K562 (cell line): ENCODE results near the gene PFN3.

ENCODE experiments used
- KLF16 ChIP-seq: IDR thresholded peaks from 2 replicates; pipeline ENCODE4 v1.6.1; 2016; ENCODE audit warnings: antibody characterized with exemption
- MTA3 ChIP-seq: fragments of 450-650 bp; formaldehyde crosslinking; IDR thresholded peaks from 2 replicates; pipeline ENCODE4 v1.6.1; 2017; ENCODE audit warnings: mild to moderate bottlenecking, borderline replicate concordance
- UBTF ChIP-seq, 2 experiments: IDR thresholded peaks; 2 replicates each; pipeline ENCODE4 v1.6.1; 2012; ENCODE audit warnings: improper control_type of control experiment in 2 of 2, low read depth in 2 of 2, low read length in 2 of 2, borderline replicate concordance in 1 of 2
- ZNF609 ChIP-seq: sonication (generic); formaldehyde crosslinking; IDR thresholded peaks from 2 replicates; pipeline ENCODE4 v1.8.1; 2023; ENCODE audit warnings: missing genetic modification reagents, mild to moderate bottlenecking, borderline replicate concordance
- TF ChIP-seq, protein P1 (sequence below): sonication (generic); formaldehyde crosslinking; IDR thresholded peaks from 2 replicates; pipeline ENCODE4 v1.8.0; 2022; ENCODE audit warnings: mild to moderate bottlenecking, missing genetic modification reagents

DNA sequence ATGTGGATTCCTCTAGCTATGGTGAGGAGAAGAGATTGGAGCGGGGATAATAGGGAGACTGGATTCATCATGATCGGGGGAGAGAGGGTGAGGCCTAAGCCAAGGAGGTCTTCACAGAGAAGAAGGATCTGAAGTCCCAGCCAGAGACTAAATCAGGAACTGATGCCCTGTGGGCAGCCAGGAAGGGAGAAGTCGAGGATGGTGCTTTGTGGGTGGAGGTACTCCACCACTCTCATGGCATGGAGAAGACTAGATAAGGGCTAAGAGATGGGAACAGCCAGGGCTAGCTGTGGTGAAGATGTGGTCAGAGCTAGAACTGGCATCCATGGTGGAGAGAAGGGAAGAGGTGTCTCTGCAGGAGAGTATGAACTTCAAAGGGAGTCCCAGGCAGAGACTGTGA, 45.8 kb downstream of the PFN3 start:
- no peak for TF ChIP-seq MTA3
- TF ChIP-seq KLF16, result no peak
- TF ChIP-seq UBTF (IDR thresholded peaks at IDR 0.05; ENCODE audit: borderline replicate concordance in 1 of 2, low read depth in 2 of 2, low read length in 2 of 2), result no peak
- no peak for TF ChIP-seq ZNF609 (CRISPR knock-in tag)
- TF ChIP-seq, protein P1, sequence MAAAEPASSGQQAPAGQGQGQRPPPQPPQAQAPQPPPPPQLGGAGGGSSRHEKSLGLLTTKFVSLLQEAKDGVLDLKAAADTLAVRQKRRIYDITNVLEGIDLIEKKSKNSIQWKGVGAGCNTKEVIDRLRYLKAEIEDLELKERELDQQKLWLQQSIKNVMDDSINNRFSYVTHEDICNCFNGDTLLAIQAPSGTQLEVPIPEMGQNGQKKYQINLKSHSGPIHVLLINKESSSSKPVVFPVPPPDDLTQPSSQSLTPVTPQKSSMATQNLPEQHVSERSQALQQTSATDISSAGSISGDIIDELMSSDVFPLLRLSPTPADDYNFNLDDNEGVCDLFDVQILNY (CRISPR knock-in tag), result no peak
